GM18511 (cell line): Measurements from ENCODE around the gene SDF2L1.
"Not testable (repeated sequence)": the region's sequence is repeated elsewhere in the genome, so short reads cannot be mapped to it uniquely, and the experiment has no call there.

Experiments
- ATAC-seq: cut with Tn5 transposase; IDR thresholded peaks from one replicate; pipeline ENCODE4 v1.9.1; 2021; ENCODE audit warnings: mild to moderate bottlenecking, moderate library complexity; ENCODE audit not compliant: unreplicated experiment

Gene SDF2L1

GRCh38 chr22:21660904-21661303 lies 18.8 kb downstream of the SDF2L1 start:
- no peak for ATAC-seq

GRCh38 chr22:21661991-21662390 lies 19.9 kb downstream of the SDF2L1 start:
- ATAC-seq: no peak

GRCh38 chr22:21663738-21664137 lies 21.6 kb downstream of the SDF2L1 start:
- no peak for ATAC-seq

- ATAC-seq: no peak
These were observed 23.1 kb downstream of the SDF2L1 start for GRCh38 chr22:21665047-21665851.

- ATAC-seq: no peak
These were observed 24.7 kb downstream of the SDF2L1 start for GRCh38 chr22:21666786-21667185.

GRCh38 chr22:21669026-21669425 lies 26.9 kb downstream of the SDF2L1 start:
- ATAC-seq: no peak

- no peak for ATAC-seq
These were observed 30.1 kb downstream of the SDF2L1 start for GRCh38 chr22:21672107-21672629.

- ATAC-seq: no peak
These were observed 31.6 kb downstream of the SDF2L1 start for GRCh38 chr22:21673534-21674321.

- ATAC-seq: no peak
These were observed 32.6 kb downstream of the SDF2L1 start for GRCh38 chr22:21674638-21675245.

- no peak for ATAC-seq
These were observed 35.7 kb downstream of the SDF2L1 start for GRCh38 chr22:21677606-21678443.

GRCh38 chr22:21678842-21679241 lies 36.7 kb downstream of the SDF2L1 start:
- ATAC-seq: not testable (repeated sequence)

GRCh38 chr22:21679383-21679782 lies 37.3 kb downstream of the SDF2L1 start:
- ATAC-seq: no peak

- ATAC-seq: no peak
These were observed 38.9 kb downstream of the SDF2L1 start for GRCh38 chr22:21680830-21681565.

- no peak for ATAC-seq
These were observed 39.7 kb downstream of the SDF2L1 start for GRCh38 chr22:21681566-21682370.

GRCh38 chr22:21682385-21683175 lies 40.5 kb downstream of the SDF2L1 start:
- no peak for ATAC-seq

GRCh38 chr22:21683401-21683811 lies 41.3 kb downstream of the SDF2L1 start:
- ATAC-seq: no peak

- no peak for ATAC-seq
These were observed 42.5 kb downstream of the SDF2L1 start for GRCh38 chr22:21684492-21685163.

- no peak for ATAC-seq
These were observed 43.0 kb downstream of the SDF2L1 start for GRCh38 chr22:21685164-21685513.
